Measurements from ENCODE around the gene KLHL22. TPM values are rescaled to one million over a fixed set of nuclear protein-coding genes. Genes with fewer than 3 reads are reported as not detected.
A peak's percentile ranks its signal among the peaks of the same experiment; 100 is the strongest.

The KLHL22 gene
- total and polyA plus RNA-seq, 2 of the 13 experiments (the other 11 are each of a cell fraction or from before 2014, with no cell fraction given) = 10.9 to 14.8 TPM

DNA sequence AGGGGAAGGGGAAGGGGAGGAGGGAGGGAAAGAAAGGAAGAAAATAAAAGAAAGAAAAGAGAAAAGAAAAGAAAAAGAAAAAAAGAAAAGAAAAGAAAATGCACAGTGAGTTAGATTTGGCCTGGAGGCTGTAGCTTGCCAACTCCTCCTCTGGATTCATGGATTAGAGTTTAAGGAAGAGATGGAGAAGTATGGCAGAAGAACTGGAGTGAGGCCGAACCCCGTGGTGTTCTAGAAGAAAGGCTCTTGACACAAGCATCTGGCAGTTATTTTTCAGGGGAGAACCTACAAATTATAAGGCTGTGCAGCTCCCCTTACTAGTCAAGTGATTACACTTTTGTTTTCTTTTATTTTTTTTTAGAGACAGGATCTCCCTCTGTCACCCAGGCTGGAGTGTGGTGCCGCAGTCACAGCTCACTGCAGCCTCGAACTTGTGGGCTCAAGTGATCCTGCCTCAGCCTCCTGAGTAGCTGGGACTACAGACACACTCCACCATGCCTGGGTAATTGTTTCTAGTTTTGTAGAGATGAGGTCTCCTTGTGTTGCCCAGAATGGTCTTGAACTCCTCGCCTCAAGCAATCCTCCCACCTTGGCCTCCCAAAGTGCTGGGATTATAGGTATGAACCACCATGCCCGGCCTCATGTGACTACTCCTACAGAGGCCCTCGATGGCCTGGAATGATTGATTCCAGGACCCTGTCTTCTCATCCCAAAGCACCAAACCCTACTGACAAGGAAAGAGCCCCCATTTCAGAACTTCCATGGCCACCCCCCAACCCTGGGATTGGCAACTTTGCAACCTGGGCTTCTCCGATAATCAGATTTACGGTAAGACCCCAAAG lies 82.2 kb downstream of the KLHL22 start:
- Histone ChIP-seq H3K27ac (ENCODE audit: extremely low read length, insufficient read depth, low read length) (no peak overlapping the region), H3K4me1 (ENCODE audit: insufficient read depth, low read length) (peaks cover 13% of the 10 kb centered on the region), H4K20me1 (ENCODE audit: insufficient read depth, low read length) (no peaks in the 10 kb centered on the region), H3K4me2 (ENCODE audit: low read depth, low read length) (no peak overlapping the region), H2AFZ (ENCODE audit: low read length) (no peak overlapping the region), H3K9me3 (ENCODE audit: low read length) (no peaks in the 10 kb centered on the region), H3K4me3 (replicated peaks in 1 of 3; ENCODE audit: insufficient read depth in 1 of 3, low read depth in 2 of 3, low read length in 3 of 3) (no peak overlapping the region), H3K9ac (ENCODE audit: insufficient read depth, low read depth, low read length) (no peak overlapping the region), H3K36me3 (replicated peaks in 1 of 2; ENCODE audit: control insufficient read depth in 1 of 2, insufficient read depth in 2 of 2, low read length in 2 of 2) (no peaks in the 10 kb centered on the region), H3K27me3 (ENCODE audit: control insufficient read depth in 1 of 2, insufficient read depth in 2 of 2, low read length in 2 of 2) (peaks cover 0 to 8% of the 10 kb centered on the region in 2 experiments; a peak in 1 of 5 replicates), H3K79me2 (ENCODE audit: insufficient read depth, low read length) (no peaks in the 10 kb centered on the region)
- WGBS (ENCODE audit: low lambda C conversion rate) = 60% methylated on average over 9 of the region's 9 CpGs
- no peak for ATAC-seq
- no peak for FAIRE-seq
- ChIA-PET CTCF (ENCODE audit: low intra/inter-chr PET ratio, low total read pairs) (no interaction called here), POLR2A (no interaction called here)
- intact Hi-C loops (cut with micrococcal nuclease; ENCODE audit: unreplicated experiment) (no loop called here), in situ Hi-C loops (cut with HindIII; ENCODE audit: extremely low pct_ligation_motif_present, low pct_unique_long_range_greater_than_20kb) (loop anchor here (10.0 kb wide), 1 partner anchor 161 kb away; no protein-coding TSS in a partner anchor)
- peak; percentile 38 for TF ChIP-seq HNRNPK (IDR thresholded peaks at IDR 0.05; ENCODE audit: low read depth, low read length, poor library complexity, severe bottlenecking)
- no peak for TF ChIP-seq ZNF350 (CRISPR knock-in tag; IDR thresholded peaks at IDR 0.05; ENCODE audit: borderline replicate concordance, low read depth)
- no peak for DNase-seq (ENCODE audit: low spot score)
- BruUV-seq (replicated peaks) = no TSS peak

DNA sequence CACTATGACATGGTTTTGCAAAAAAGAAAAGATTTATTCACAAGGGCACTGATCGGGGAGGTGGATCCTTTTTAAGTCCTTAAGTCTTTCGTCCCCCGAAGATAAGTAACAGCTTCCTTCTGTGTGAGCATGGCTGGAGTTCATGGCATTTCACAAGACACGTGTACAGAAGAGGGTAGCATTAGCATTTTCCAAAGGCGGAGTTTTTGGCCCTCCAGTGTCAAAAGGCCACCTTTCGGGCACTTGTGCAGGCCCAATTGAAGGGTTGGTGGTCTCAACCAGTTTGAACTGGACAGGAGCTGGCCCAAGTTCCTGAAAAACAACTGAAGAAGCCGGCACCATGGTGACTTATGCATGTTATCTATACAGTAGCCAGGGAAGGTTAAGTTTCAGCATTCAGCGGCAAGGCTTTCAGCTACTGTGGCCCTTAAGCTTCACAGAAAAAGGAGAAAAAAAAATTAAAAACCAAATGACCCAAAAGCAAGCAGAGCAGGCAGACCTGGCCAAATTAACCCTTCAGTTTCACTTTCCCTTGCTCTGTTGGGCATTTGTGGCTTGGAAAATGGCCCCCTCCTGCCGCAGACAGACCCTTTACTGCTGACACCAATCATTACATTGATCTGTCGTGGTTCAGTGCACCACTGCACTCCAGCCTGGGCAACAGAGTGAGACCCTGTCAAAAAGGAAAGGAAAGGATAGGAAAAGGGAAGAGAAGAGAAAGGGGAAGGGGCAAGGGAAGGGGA lies 83.0 kb downstream of the KLHL22 start:
- no peaks in the 10 kb centered on the region for H3K36me3 ChIP-seq (replicated peaks in 1 of 2; ENCODE audit: control insufficient read depth in 1 of 2, insufficient read depth in 2 of 2, low read length in 2 of 2)
- intact Hi-C loops (cut with micrococcal nuclease; ENCODE audit: unreplicated experiment) (no loop called here), in situ Hi-C loops (cut with HindIII; ENCODE audit: extremely low pct_ligation_motif_present, low pct_unique_long_range_greater_than_20kb) (loop anchor here (10.0 kb wide), 1 partner anchor 162 kb away; no protein-coding TSS in a partner anchor)
- peaks cover 0 to 8% of the 10 kb centered on the region in 2 experiments; a peak in 1 of 5 replicates for H3K27me3 ChIP-seq (ENCODE audit: control insufficient read depth in 1 of 2, insufficient read depth in 2 of 2, low read length in 2 of 2)
- POLR2A ChIA-PET = no interaction called here
- WGBS (ENCODE audit: low lambda C conversion rate) = 48% methylated on average over 10 of the region's 10 CpGs
- H3K9ac ChIP-seq (ENCODE audit: insufficient read depth, low read depth, low read length) = no peak overlapping the region
- BruUV-seq (replicated peaks) = no TSS peak
- no peak overlapping the region for H3K27ac ChIP-seq (ENCODE audit: extremely low read length, insufficient read depth, low read length)
- 0 out of 2 replicates have a peak, but pooled peaks cover 7% of the 10 kb centered on the region for H3K4me1 ChIP-seq (ENCODE audit: insufficient read depth, low read length)
- H3K4me3 ChIP-seq (replicated peaks in 1 of 3; ENCODE audit: insufficient read depth in 1 of 3, low read depth in 2 of 3, low read length in 3 of 3) = no peak overlapping the region
- no peaks in the 10 kb centered on the region for H3K79me2 ChIP-seq (ENCODE audit: insufficient read depth, low read length)
- no peak overlapping the region for H2AFZ ChIP-seq (ENCODE audit: low read length)
- DNase-seq (ENCODE audit: low spot score) (no peak), FAIRE-seq (no peak), ATAC-seq (no peak)
- H4K20me1 ChIP-seq (ENCODE audit: insufficient read depth, low read length) = no peaks in the 10 kb centered on the region
- H3K4me2 ChIP-seq (ENCODE audit: low read depth, low read length) = no peak overlapping the region
- H3K9me3 ChIP-seq (ENCODE audit: low read length) = no peaks in the 10 kb centered on the region
- CTCF ChIA-PET (ENCODE audit: low intra/inter-chr PET ratio, low total read pairs) = no interaction called here
- TF ChIP-seq, protein P1, sequence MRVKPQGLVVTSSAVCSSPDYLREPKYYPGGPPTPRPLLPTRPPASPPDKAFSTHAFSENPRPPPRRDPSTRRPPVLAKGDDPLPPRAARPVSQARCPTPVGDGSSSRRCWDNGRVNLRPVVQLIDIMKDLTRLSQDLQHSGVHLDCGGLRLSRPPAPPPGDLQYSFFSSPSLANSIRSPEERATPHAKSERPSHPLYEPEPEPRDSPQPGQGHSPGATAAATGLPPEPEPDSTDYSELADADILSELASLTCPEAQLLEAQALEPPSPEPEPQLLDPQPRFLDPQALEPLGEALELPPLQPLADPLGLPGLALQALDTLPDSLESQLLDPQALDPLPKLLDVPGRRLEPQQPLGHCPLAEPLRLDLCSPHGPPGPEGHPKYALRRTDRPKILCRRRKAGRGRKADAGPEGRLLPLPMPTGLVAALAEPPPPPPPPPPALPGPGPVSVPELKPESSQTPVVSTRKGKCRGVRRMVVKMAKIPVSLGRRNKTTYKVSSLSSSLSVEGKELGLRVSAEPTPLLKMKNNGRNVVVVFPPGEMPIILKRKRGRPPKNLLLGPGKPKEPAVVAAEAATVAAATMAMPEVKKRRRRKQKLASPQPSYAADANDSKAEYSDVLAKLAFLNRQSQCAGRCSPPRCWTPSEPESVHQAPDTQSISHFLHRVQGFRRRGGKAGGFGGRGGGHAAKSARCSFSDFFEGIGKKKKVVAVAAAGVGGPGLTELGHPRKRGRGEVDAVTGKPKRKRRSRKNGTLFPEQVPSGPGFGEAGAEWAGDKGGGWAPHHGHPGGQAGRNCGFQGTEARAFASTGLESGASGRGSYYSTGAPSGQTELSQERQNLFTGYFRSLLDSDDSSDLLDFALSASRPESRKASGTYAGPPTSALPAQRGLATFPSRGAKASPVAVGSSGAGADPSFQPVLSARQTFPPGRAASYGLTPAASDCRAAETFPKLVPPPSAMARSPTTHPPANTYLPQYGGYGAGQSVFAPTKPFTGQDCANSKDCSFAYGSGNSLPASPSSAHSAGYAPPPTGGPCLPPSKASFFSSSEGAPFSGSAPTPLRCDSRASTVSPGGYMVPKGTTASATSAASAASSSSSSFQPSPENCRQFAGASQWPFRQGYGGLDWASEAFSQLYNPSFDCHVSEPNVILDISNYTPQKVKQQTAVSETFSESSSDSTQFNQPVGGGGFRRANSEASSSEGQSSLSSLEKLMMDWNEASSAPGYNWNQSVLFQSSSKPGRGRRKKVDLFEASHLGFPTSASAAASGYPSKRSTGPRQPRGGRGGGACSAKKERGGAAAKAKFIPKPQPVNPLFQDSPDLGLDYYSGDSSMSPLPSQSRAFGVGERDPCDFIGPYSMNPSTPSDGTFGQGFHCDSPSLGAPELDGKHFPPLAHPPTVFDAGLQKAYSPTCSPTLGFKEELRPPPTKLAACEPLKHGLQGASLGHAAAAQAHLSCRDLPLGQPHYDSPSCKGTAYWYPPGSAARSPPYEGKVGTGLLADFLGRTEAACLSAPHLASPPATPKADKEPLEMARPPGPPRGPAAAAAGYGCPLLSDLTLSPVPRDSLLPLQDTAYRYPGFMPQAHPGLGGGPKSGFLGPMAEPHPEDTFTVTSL (CRISPR knock-in tag; IDR thresholded peaks at IDR 0.05; ENCODE audit: borderline replicate concordance) = no peak
- TF ChIP-seq, protein P2, sequence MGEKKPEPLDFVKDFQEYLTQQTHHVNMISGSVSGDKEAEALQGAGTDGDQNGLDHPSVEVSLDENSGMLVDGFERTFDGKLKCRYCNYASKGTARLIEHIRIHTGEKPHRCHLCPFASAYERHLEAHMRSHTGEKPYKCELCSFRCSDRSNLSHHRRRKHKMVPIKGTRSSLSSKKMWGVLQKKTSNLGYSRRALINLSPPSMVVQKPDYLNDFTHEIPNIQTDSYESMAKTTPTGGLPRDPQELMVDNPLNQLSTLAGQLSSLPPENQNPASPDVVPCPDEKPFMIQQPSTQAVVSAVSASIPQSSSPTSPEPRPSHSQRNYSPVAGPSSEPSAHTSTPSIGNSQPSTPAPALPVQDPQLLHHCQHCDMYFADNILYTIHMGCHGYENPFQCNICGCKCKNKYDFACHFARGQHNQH (CRISPR knock-in tag; IDR thresholded peaks at IDR 0.05) = no peak
- TF ChIP-seq RFX1 (IDR thresholded peaks at IDR 0.05) = no peak
- no peak for TF ChIP-seq ARHGAP35 (CRISPR knock-in tag; IDR thresholded peaks at IDR 0.05; ENCODE audit: borderline replicate concordance)
- TF ChIP-seq ZNF780A (CRISPR knock-in tag; IDR thresholded peaks at IDR 0.05) = no peak
- no peak for TF ChIP-seq ZNF335 (CRISPR knock-in tag; IDR thresholded peaks at IDR 0.05)

Measured in HepG2 (cell line).